ENCODE results near the gene ZNF786. TPM values are rescaled to one million over a fixed set of nuclear protein-coding genes. Genes with fewer than 3 reads are reported as not detected.

The ZNF786 gene
- total and polyA plus RNA-seq, 2 experiments from 2014 or later: 3.5 TPM

DNA sequence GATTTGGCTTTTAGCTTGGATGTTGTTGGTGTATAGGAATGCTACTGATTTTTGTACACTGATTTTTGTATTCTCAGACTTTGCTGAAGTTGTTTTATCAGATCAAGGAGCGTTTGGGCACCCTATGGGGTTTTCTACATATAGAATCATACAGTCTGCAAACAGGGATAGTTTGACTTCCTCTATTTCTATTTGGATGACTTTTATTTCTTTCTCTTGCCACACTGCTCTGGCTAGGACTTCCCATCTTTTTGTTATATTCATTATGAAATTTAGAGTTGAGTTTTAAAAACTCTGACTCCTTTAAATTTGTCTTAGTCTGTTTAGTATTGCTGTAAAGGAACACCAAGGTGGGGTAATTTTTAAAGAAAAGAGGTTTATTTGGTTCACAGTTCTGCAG lies 4.7 kb downstream of the ZNF786 start:
- no peak for TF ChIP-seq EZH2 (IDR thresholded peaks at IDR 0.05; ENCODE audit: insufficient read depth, poor library complexity, severe bottlenecking)
- H3K79me2 ChIP-seq (ENCODE audit: insufficient read depth): peaks cover 65% of the 10 kb centered on the region
- H3F3A ChIP-seq (ENCODE audit: insufficient read depth): no peaks in the 10 kb centered on the region
- in situ Hi-C loops (cut with MboI): no loop called here
- no peaks in the 10 kb centered on the region for H3K27me3 ChIP-seq (replicated peaks; ENCODE audit: insufficient read depth)
- H3K4me3 ChIP-seq: no peak overlapping the region
- H3K9me2 ChIP-seq (ENCODE audit: insufficient read depth): no peaks in the 10 kb centered on the region
- WGBS, 2 experiments (ENCODE audit: low coverage in 1 of 2, low lambda C conversion rate in 2 of 2, missing lambda C conversion rate in 2 of 2): 87 to 100% methylated on average over 1 of the region's 1 CpG
- DNase-seq: no peak
- no peaks in the 10 kb centered on the region for H4K20me1 ChIP-seq (ENCODE audit: insufficient read depth)
- no peaks in the 10 kb centered on the region for H3K9me3 ChIP-seq (ENCODE audit: low read depth)
- no peak overlapping the region for H2AFZ ChIP-seq
- no peak overlapping the region for H3K4me2 ChIP-seq (ENCODE audit: unreplicated experiment)
- H3K4me1 ChIP-seq (ENCODE audit: insufficient read depth): 0 out of 2 replicates have a peak, but pooled peaks cover 6% of the 10 kb centered on the region
- no peak overlapping the region for H3K9ac ChIP-seq
- no peaks in the 10 kb centered on the region for H3K36me3 ChIP-seq (ENCODE audit: low read depth)
- H3K27ac ChIP-seq: no peak overlapping the region

- H3K4me3 ChIP-seq: no peak overlapping the region
- H2AFZ ChIP-seq: no peak overlapping the region
- H3K4me2 ChIP-seq (ENCODE audit: unreplicated experiment): no peak overlapping the region
- H3K9me2 ChIP-seq (ENCODE audit: insufficient read depth): no peaks in the 10 kb centered on the region
- H4K20me1 ChIP-seq (ENCODE audit: insufficient read depth): no peaks in the 10 kb centered on the region
- in situ Hi-C loops (cut with MboI): no loop called here
- H3K27me3 ChIP-seq (replicated peaks; ENCODE audit: insufficient read depth): no peaks in the 10 kb centered on the region
- 94 to 98% methylated on average over 2 of the region's 2 CpGs for WGBS, 2 experiments (ENCODE audit: low coverage in 1 of 2, low lambda C conversion rate in 2 of 2, missing lambda C conversion rate in 2 of 2)
- H3K79me2 ChIP-seq (ENCODE audit: insufficient read depth): peaks cover 57% of the 10 kb centered on the region
- no peak for DNase-seq
- no peaks in the 10 kb centered on the region for H3K36me3 ChIP-seq (ENCODE audit: low read depth)
- no peak for TF ChIP-seq EZH2phosphoT487 (IDR thresholded peaks at IDR 0.05; ENCODE audit: insufficient read depth, low read depth)
- no peak for TF ChIP-seq EZH2 (IDR thresholded peaks at IDR 0.05; ENCODE audit: insufficient read depth, poor library complexity, severe bottlenecking)
- H3K4me1 ChIP-seq (ENCODE audit: insufficient read depth): no peaks in the 10 kb centered on the region
- H3K27ac ChIP-seq: no peak overlapping the region
- no peaks in the 10 kb centered on the region for H3K9me3 ChIP-seq (ENCODE audit: low read depth)
- no peaks in the 10 kb centered on the region for H3F3A ChIP-seq (ENCODE audit: insufficient read depth)
- no peak overlapping the region for H3K9ac ChIP-seq
Measured at GRCh38 chr7:149084407-149084806, 6.1 kb downstream of the ZNF786 start.

- H3K4me1 ChIP-seq (ENCODE audit: insufficient read depth): no peaks in the 10 kb centered on the region
- no peaks in the 10 kb centered on the region for H3K9me3 ChIP-seq (ENCODE audit: low read depth)
- H3K9ac ChIP-seq: no peak overlapping the region
- H3K79me2 ChIP-seq (ENCODE audit: insufficient read depth): peaks cover 46% of the 10 kb centered on the region
- no peak overlapping the region for H3K4me3 ChIP-seq
- no peaks in the 10 kb centered on the region for H3K36me3 ChIP-seq (ENCODE audit: low read depth)
- no peak for TF ChIP-seq EZH2phosphoT487 (IDR thresholded peaks at IDR 0.05; ENCODE audit: insufficient read depth, low read depth)
- no peak for TF ChIP-seq EZH2 (IDR thresholded peaks at IDR 0.05; ENCODE audit: insufficient read depth, poor library complexity, severe bottlenecking)
- no peaks in the 10 kb centered on the region for H4K20me1 ChIP-seq (ENCODE audit: insufficient read depth)
- H3F3A ChIP-seq (ENCODE audit: insufficient read depth): no peaks in the 10 kb centered on the region
- no peak for DNase-seq
- no peaks in the 10 kb centered on the region for H3K27me3 ChIP-seq (replicated peaks; ENCODE audit: insufficient read depth)
- no peak overlapping the region for H2AFZ ChIP-seq
- 88 to 90% methylated on average over 5 to 6 of the region's 6 CpGs for WGBS, 2 experiments (ENCODE audit: low coverage in 1 of 2, low lambda C conversion rate in 2 of 2, missing lambda C conversion rate in 2 of 2)
- H3K9me2 ChIP-seq (ENCODE audit: insufficient read depth): no peaks in the 10 kb centered on the region
- in situ Hi-C loops (cut with MboI): no loop called here
- no peak overlapping the region for H3K27ac ChIP-seq
- no peak overlapping the region for H3K4me2 ChIP-seq (ENCODE audit: unreplicated experiment)
Measured at GRCh38 chr7:149081914-149082313, 8.6 kb downstream of the ZNF786 start.

DNA sequence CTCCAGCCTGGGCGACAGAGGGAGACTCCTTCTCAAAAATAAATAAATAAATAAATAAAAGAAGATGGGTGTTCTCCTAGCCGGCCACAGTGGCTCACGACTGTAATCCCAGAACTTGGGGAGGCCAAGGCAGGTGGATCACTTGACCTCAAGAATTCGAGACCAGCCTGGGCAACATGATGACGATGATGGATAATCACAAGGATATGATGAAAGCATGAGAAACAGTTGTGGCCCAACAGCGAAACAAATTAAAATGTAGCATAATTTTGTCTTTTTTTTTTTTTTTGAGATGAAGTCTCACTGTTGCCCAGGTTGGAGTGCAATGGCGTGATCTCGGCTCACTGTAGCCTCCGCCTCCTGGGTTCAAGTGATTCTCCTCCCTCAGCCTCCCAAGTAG lies 12.9 kb downstream of the ZNF786 start:
- Histone ChIP-seq H3K4me2 (ENCODE audit: unreplicated experiment) (no peak overlapping the region), H3K27ac (no peak overlapping the region), H4K20me1 (ENCODE audit: insufficient read depth) (no peaks in the 10 kb centered on the region), H3K27me3 (replicated peaks; ENCODE audit: insufficient read depth) (no peaks in the 10 kb centered on the region), H3K4me3 (no peak overlapping the region), H2AFZ (no peak overlapping the region), H3F3A (ENCODE audit: insufficient read depth) (no peaks in the 10 kb centered on the region), H3K36me3 (ENCODE audit: low read depth) (peaks cover 6% of the 10 kb centered on the region; the same call in 1 of the 2 replicates), H3K9me3 (ENCODE audit: low read depth) (no peaks in the 10 kb centered on the region), H3K79me2 (ENCODE audit: insufficient read depth) (peaks cover 13% of the 10 kb centered on the region; the same call in 1 of the 2 replicates), H3K9me2 (ENCODE audit: insufficient read depth) (no peaks in the 10 kb centered on the region), H3K4me1 (ENCODE audit: insufficient read depth) (no peaks in the 10 kb centered on the region), H3K9ac (no peak overlapping the region)
- WGBS, 2 experiments (ENCODE audit: low coverage in 1 of 2, low lambda C conversion rate in 2 of 2, missing lambda C conversion rate in 2 of 2): 90 to 91% methylated on average over 9 of the region's 9 CpGs
- no peak for DNase-seq
- in situ Hi-C loops (cut with MboI): no loop called here
- TF ChIP-seq EZH2phosphoT487 (IDR thresholded peaks at IDR 0.05; ENCODE audit: insufficient read depth, low read depth) (no peak), EZH2 (IDR thresholded peaks at IDR 0.05; ENCODE audit: insufficient read depth, poor library complexity, severe bottlenecking) (no peak)

- no peak overlapping the region for H3K4me3 ChIP-seq
- no peak for TF ChIP-seq EZH2 (IDR thresholded peaks at IDR 0.05; ENCODE audit: insufficient read depth, poor library complexity, severe bottlenecking)
- peaks cover 11% of the 10 kb centered on the region; the same call in 1 of the 2 replicates for H3K36me3 ChIP-seq (ENCODE audit: low read depth)
- peaks cover 13% of the 10 kb centered on the region; the same call in 1 of the 2 replicates for H3K79me2 ChIP-seq (ENCODE audit: insufficient read depth)
- no peak overlapping the region for H2AFZ ChIP-seq
- WGBS, 2 experiments (ENCODE audit: low coverage in 1 of 2, low lambda C conversion rate in 2 of 2, missing lambda C conversion rate in 2 of 2): 94 to 98% methylated on average over 2 of the region's 2 CpGs
- H3K27me3 ChIP-seq (replicated peaks; ENCODE audit: insufficient read depth): no peaks in the 10 kb centered on the region
- no peaks in the 10 kb centered on the region for H3K4me1 ChIP-seq (ENCODE audit: insufficient read depth)
- H3K9me2 ChIP-seq (ENCODE audit: insufficient read depth): no peaks in the 10 kb centered on the region
- H3F3A ChIP-seq (ENCODE audit: insufficient read depth): no peaks in the 10 kb centered on the region
- in situ Hi-C loops (cut with MboI): no loop called here
- DNase-seq: no peak
- H3K4me2 ChIP-seq (ENCODE audit: unreplicated experiment): no peak overlapping the region
- H3K9me3 ChIP-seq (ENCODE audit: low read depth): no peaks in the 10 kb centered on the region
- no peaks in the 10 kb centered on the region for H4K20me1 ChIP-seq (ENCODE audit: insufficient read depth)
- no peak overlapping the region for H3K9ac ChIP-seq
- H3K27ac ChIP-seq: no peak overlapping the region
Measured at GRCh38 chr7:149075286-149075685, 15.2 kb downstream of the ZNF786 start.
